GM19438 (cell line): ENCODE results near the gene TMED8.
A peak's percentile ranks its signal among the peaks of the same experiment; 100 is the strongest.
"Not testable (repeated sequence)": the region's sequence is repeated elsewhere in the genome, so short reads cannot be mapped to it uniquely, and the experiment has no call there.

Source experiments
- ATAC-seq: cut with Tn5 transposase; IDR thresholded peaks from one replicate; pipeline ENCODE4 v1.9.1; 2021; ENCODE audit warnings: low read depth; ENCODE audit not compliant: unreplicated experiment

Gene TMED8

DNA sequence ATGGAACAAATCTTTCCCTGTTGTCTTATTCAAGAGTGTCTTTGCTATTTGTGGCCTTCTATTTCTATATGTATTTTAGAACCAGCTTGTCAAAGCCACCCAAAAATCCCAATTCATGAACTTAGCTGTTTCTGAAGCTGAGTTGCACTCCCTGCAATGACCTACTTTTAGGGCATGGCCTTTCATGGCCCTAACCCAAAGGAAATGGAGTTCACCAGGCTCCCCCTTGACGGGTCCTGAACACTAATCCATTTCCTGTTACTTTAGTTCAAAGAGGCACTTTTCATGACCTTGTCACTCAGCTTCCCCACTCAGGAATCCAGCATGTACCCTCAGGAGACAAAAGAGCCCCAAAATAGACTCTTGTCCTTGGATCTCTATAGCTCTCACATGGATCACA lies 7.6 kb downstream of the TMED8 start:
- ATAC-seq: no peak

DNA sequence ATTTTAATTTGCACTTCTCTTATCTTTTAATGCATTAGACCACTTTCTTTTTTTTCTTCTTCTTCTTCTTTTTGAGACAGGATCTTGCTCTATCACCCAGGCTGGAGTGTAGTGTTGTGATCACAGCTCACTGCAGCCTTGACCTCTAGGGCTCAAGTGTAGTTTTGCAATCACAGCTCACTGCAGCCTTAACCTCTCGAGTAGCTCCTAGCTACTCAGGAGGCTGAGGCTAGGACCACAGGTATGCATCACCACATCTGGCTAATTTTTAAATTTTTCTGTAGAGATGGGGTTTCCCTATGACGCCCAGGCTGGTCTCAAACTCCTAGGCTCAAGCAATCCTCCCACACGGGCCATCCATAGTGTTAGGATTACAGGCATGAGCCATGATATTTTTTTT lies 12.7 kb downstream of the TMED8 start:
- ATAC-seq: peak; percentile 55

DNA sequence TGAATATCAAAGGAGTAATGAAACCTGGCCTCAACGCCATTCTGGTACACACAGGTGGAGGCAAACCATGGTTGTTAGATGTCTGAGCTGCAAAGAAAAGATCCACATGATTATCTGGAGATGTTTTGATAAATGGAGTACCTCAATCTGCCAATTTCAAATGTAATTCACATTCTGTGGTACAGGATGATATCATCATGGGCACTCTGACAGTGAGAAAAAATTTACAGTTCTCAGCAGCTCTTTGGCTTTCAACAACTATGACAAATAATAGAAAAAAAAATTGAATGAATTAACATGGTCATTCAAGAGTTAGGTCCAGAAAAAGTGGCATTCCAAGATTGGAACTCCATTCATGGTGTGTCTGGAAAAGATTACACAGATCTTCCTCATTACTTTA lies 17.3 kb downstream of the TMED8 start:
- ATAC-seq: no peak

DNA sequence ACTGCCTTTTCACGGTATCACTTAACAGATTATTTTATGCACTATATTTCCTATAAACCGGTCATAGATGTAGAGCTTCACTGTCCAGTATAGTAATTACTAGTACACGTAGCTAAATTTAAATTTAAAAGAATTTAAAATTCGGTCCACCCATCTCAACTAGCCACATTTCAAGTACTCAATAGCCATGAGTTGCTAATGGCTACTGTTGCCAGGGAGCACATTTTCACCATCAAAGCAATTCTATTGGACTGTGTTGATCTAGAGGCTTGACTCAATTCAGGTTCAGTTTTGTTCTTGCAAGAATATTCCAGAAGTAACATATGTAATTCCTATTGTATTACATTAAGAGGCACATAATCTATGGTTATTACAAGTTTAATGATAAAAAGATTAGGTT lies 20.0 kb downstream of the TMED8 start:
- ATAC-seq: no peak

DNA sequence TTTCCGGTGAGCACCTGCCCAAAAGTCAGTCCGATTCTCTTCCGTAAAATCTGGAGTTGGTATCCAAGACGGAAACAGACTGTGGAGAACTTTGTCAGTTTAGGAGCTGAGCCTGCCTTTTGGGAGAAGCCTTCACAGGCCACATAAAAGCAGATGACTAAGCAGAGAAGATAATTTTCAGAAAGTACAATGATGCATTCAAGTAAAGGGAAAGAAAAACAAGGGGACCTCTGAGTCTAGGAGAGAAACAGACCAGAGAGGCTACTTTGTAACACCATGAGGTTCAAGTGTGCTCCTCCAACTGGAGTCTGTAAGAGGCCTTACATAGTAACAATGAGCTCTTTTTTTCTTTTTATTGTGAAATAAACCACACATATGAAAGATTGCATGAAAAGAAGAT lies 21.1 kb downstream of the TMED8 start:
- ATAC-seq: no peak

DNA sequence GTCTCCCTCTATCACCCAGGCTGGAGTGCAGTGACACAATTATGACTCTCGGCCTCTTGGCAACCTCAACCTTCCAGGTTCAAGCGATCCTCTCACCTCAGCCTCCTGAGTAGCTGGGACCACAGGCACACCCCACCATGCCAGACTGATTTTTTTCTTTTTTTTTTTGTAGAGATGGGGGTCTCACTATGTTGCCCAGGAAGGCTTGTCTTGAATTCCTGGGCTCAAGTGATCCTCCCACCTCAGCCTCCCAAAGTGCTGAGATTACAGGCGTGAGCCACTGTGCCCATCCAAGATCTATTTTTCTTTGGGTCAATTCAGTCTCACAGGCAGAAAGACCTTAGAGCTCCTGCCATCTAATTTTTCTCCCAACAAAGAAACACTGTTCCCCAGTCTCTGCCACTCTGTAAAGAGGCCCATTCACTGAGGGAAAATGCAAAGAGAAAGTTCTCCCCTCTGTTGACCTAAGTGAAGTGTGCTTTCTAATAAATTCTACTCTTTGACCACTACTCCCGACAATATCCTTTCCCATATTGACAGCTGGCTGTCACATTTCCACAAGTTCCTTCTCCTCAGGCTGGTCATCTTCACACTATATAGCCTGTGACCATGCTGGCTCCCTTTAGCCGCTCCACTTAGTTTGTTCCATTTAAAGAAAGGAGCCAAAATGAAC lies 23.3 kb downstream of the TMED8 start:
- no peak for ATAC-seq

DNA sequence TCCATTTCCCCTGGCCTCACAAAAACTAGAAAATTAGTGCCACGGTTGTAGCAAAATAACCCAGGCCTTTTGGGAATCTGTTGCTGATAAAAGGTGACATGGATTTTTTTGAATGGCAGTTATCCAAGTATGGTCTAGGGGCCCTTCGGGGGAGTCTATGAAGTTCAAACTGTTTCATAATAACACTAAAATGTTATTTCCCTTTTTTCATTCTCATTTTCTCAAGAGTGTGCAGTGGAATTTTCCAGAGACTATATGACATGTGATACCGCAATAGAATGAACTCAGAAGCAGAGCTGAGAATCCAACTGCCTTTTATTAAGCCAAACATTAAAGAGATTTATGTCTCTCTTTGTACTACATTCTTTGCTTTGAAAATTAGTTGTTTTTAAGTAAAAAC lies 29.1 kb downstream of the TMED8 start:
- no peak for ATAC-seq

DNA sequence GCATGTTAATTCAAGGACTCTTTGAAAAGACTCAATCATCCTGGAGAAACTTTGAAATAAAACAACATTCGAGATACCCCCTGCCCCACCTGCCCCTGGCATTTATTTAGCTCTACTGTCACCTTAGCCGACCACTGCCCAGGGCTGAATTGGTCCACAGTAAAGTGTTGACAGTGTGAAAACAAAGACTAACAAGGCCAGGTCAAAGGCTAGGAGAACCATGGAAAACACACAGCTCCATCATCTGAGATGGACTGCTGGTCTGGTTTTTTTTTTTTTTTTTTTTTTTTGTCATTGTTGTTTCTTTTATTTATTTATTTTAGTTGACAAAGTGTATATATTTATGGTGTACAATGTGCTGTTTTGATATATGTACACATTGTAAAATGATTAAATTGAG lies 30.4 kb downstream of the TMED8 start:
- no peak for ATAC-seq

DNA sequence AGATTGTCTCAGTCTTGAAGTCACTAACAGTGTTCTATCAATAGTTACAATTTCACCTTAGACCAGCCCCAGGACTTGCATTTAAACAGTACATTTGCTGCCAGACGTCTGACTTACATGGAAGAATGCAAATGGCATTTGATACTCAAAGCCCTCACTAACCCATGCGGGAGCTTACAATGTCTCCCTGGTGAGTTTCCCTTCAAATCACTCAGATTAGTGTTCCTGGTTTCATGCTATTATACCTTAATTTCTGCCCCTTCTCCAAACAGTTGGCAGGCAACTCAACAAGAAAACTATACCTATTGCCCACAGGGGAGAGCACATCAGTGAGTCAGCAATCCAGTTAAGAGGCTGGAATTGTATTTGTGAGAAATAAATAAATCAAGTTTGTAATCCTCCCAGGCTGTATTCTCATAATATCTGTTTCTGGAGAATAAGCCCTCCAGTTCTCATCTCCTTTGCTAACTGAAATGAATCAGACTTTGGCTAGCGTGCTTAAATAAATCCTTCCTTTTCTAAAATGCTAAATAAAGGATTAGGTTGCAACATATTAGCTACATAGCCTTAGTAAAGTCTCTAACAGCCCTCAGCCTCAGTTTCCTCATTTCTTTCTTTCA lies 32.4 kb downstream of the TMED8 start:
- no peak for ATAC-seq

DNA sequence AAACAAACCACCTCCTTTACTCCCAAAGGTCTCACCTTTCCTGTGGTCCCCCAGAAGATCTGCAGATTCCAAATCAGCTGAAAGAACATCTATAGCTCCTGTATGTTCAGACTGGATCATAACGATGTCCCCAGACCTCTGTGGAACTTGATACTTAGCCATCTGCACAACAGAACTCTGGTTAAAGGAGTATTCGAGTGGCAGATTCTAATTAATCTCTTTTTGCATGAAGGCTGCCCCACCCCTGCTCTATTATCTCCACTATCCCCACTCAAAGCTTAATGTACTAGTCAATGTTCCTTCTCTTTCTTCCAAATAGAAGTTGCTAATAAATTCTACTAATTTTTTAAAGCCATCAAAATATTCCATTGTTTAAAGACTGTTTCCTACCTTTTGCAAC lies 33.2 kb downstream of the TMED8 start:
- ATAC-seq: no peak

DNA sequence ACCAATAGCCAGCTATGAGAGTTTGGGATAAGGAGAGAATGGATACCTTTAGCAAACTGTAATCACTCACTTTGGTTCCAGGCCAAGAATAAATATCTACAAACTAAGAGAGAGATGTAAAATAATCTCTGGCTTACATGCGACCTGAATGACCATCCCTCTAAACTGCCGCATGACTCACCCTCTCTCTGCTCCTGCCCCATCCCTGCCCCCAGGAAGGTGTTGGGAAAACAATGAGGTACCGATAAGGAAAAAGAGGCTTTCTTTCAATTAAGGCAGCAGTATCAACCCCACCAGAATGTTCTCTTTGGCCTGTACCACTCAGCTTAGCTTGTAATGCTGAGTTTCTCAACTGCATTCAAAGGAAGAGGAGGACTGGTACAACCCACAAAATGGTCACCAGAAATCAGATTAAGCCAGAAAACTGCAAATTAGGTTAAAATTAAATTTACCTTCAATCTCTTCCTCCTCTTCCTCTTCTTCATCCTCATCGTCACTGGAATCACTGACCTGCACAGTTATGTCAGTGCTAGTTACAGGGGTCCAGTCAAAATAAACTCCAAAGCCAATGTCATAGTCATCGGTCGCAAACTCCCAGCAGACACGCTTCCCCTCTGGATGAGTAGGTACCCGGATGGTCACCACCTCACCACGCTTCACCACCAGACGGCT lies 34.0 kb downstream of the TMED8 start:
- no peak for ATAC-seq

DNA sequence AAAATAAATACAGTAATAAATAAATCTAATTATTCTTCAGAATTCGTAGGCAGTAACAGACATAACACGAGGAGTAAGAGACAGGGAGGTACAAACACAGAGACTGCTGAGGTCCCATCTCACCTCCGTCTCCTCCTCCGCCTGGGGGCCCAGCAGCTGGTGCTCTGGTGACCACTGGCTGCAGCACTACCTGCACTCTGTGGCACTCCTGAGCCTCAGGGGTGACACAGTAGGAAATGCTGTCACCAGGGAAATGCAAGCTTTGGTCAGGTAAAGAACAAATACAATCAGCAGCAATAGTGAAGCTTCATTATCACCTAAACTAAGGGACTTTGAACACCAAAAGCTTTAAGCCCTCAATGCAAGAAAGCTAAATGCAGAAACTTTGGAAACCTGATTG lies 36.5 kb downstream of the TMED8 start:
- no peak for ATAC-seq

DNA sequence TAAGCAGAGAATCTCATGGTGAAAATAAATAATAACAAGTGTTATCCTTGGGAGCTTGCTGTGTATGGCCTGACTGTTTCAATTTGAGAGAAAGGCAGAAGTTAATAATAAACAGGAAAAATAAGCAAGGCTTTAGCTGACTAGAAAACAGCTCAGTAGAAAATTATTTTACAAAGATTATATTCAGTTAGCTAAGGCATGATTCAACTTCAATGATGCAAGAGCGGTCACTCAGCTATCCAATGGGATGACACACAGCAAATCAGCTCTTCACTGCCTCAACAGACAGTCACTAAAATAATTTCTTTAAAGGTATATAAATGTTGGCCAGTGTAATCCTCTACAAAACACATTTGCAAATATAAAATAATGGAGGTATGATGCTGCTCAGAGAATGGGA lies 37.5 kb downstream of the TMED8 start:
- no peak for ATAC-seq

DNA sequence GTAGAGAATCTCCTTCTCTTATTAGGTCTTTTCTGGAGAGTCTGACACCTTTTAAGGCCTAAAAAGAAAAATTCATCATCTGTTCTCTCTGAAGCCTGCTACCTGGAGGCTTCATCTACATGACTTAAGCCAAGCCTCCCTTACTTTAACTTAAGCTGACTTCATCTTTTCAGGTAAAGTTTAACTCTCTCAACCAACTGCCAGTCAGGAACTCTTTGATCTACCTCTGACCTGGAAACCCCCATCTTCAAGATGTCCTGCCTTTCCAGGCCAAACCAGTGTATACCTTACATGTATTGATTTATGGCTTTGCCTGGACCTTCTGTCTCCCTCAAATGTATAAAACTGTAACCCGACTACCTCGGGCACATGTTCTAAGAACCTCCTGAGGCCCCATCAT lies 38.6 kb downstream of the TMED8 start:
- no peak for ATAC-seq

DNA sequence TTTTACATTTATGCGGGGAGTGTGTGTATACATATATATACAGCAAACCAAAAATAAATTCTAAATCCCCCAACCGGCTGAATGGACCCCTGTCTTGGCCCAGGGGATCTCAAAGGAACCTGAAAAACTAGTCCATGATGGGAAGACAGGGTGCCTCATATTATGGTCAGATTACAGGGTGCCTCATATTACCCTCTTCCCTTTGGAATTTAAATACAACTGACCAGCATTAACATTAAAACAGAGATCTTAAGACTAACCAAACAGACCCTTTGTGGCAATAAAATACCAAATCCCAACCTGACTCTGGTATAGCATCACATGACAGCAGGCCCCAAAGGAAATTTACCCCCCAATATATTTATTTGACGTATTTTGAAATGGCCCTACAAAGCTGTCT lies 39.0 kb downstream of the TMED8 start:
- ATAC-seq: no peak

DNA sequence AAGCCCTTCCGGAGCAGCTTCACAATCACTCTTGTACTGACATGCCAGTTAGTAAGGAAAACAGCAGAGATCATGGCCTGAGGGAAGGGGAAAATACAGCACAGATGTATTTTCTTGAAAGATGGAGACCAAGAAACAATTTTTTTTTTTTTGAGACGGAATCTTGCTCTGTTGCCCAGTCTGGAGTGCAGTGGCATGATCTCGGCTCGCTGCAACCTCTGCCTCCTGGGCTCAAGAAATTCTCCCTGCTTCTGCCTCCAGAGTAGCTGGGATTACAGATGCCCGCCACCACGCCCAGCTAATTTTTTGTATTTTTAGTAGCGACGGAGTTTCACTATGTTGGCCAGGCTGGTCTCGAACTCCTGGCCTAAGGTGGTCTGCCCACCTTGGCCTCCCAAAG lies 39.6 kb downstream of the TMED8 start:
- ATAC-seq: not testable (repeated sequence)

DNA sequence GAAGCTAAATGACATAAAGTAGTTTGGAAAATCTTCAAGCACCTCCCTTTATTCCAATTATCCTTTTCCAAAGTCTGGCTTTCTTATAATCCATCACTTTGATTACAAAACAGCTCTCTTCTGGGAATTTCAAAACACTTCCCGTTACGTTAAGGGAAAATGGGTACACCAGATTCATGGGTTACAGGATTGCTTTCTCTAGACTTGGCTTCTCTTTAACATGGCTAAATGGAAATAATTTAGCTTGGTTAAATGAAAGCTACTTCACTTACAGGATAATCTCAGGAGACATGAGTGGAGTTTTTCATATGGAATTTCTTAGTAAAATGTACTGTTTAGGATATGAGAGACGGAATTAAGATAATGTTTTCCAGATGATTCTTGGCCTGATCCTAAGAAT lies 41.3 kb downstream of the TMED8 start:
- no peak for ATAC-seq

DNA sequence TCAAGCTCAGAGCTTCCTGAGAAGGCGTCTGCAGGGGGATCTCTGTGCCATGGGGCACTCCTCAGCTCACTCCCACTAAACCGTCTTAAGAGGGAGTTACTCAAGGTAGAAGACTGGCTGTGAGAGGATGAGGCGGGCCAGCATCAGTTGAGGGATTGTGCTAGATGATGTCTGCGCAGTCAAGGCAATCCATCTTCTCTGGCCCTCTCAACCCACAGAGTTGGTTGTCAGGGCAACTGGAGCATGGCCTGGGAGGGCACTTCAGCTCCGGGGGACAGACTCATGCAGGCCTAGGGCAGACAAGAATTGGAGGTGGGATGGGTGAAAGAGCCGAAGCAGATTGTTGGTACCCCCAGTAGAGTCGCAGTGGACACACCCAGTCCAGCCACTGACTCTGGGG lies 47.0 kb downstream of the TMED8 start:
- ATAC-seq: no peak

DNA sequence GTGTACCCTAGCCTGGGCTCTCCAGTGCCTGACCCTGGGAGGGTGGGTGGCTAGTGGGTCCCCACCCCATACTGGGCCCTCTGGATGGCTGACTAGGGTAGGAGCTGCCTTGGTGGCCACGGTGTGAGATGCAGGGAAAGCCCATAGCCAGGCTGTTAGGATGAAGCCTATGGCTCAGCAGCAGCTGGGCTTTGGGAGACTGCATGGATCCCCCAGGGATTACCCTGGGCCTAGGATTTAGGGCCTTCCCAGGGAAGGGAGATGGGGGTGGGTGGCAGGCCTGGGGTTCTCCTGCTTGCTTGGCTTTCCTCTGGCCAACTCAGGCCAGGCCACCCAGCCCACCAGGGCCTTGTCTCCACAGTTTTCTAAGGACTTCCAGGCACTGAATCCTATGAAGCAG lies 49.8 kb downstream of the TMED8 start:
- no peak for ATAC-seq

DNA sequence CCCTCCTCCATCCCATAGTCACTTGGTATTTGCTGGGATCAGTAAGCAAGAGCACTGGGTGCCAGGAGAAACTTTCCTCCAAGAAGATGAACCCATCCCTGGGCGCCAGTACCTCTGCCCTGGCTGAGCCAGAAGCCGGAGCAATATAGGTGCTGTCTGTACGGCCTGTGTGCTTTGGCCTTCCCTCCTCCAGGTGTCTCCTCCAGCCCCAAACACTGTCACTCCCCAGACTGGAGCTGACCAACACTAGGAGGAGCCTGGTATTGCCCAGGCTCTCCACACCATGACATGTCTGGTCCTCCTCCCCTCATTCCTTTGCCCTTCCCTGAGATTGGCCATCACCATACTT lies 51.2 kb downstream of the TMED8 start:
- no peak for ATAC-seq

DNA sequence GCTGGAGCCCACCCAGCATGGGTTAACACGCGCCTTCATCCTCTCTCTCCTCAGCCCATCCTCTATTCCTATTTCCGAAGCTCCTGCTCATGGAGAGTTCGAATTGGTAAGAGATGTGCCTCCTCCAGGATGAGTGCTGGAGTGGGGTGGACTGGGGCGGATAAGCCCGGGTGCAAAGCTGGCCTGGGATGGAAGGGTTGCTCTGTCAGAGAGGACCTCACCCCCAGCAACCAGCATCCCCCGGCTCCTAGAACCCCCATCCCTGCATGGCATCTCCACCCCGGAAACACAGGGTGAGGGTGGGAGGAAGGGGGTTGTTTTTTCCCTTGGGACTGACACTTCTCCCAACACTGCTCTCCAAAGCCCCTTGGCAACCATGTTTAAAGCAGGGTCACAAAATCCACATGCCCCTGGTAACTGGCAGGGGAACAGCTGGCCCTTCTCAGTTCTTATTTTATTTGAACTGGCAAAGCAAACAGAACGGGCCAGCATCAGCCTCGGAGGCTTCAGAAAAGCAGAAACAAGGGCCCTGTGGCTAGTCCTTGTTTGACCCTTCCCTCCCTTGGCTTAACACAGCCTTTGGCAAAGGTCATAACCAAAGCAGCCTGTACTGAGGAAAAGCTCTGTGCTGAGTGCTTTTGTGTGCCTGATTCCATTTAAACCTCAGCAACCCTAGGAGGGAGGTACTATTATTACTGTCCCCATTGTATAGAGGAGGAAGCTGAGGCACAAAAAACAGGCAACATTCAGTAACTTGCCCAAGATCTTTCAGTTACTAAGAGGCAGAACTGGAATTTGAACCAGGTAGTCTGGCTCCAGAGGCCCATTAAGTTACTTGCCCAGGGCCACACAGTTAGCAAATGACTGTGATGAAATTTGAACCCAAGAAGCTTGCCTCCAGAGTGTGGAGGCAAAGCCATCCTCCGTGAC lies 51.8 kb downstream of the TMED8 start:
- no peak for ATAC-seq
